HG03045 (cell line): ENCODE results near the gene KCNQ1.

Source experiments
- ATAC-seq: cut with Tn5 transposase; IDR thresholded peaks from one replicate; pipeline ENCODE4 v1.9.1; 2021; ENCODE audit warnings: mild to moderate bottlenecking, moderate library complexity; ENCODE audit not compliant: unreplicated experiment

KCNQ1 gene

DNA sequence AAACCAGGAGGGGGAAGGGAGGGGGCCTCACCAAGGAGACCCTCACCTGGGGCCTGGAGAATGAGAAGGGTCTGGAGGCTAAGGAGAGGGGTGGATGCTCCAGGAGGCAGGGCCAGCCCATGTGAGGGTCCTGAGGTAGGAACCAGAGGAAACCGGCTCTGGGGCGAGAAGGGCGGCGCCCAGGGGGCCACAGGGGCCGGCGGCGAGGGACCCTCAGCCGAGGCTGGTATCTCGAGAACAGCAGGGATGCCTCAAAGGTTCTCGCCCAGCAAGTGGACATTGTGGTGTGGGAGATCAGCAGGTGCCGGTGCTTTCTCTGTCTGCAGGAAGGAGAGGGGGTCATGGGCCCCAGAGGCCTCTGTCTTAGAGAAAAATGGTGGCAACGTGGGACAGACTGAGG is 392.8 kb downstream of the KCNQ1 start:
- ATAC-seq: no peak

DNA sequence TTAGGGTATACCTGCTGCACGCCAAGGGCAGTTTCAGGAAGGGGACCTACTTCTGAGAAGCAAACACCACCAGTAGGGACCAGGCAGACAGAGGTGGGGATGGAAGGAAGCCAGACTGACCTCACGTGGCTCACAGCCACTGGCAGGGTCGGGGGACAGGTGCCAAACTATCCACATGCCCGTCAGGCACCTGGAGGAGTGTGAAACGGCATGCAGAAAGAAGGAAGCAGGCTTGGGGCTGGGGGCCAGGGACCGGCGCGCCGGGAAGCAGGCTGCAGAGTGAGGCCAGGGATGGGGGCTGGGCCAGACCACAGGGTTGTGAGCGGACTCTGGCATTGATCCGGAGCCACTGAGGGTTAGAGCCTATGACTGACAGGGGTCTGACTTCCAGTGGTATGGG is 393.3 kb downstream of the KCNQ1 start:
- ATAC-seq: no peak

DNA sequence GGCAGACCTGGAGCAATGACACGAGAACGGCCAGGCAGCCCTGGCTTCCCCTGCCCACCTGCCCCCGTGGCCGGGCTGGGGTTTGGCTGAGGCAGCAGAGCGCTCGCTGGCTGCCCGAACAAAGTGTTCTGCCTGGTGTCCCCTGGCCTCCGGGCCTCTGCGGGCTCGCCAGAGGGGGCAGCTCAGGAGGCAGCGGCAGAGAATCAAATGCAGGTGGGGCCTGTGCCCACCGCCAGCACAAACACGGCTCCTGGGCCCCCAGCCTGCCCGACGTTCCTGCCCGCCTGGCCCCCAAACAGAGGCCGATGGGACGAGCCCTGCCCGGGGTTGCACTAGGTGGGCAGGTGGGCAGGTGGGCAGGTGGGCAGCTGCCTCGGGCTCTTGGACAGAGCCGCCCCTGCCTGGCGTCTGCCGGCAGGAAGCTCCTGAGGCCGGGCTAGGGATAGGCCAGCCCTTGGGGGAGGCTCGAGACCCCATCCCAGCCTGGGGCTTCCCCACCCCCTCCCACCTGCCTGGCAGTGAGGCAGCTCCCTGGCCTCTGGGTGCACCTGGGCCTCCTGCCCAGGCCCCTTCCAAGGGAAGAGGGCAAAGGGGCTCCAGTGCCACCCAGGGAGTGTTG is 394.0 kb downstream of the KCNQ1 start:
- ATAC-seq: no peak

DNA sequence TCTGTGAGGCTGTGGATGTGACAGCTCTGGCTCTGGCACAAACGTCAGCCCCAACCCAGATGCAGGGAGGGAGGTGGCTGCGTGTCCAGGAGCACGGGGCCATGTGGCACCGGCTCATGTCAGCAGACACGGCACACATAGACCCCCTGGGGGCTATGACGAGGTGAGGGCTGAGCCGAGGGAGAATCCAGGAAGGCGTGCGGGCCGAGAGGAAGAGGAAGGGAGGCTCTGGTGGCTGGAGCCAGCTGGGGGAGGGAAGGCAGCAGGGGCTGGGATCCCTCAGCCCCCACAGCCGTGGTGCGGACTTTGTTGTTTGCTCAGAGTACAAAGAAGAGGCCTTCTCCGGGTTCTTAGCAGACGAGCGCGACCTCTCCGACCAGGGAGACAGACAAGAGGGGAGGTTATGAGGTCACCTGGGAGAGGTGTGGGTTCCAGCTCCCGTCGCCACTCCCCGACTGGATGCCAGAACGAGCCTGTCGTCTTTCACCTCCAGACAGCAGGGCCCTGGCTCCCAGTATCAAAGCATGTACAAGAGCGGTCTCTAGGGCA is 394.7 kb downstream of the KCNQ1 start:
- no peak for ATAC-seq

DNA sequence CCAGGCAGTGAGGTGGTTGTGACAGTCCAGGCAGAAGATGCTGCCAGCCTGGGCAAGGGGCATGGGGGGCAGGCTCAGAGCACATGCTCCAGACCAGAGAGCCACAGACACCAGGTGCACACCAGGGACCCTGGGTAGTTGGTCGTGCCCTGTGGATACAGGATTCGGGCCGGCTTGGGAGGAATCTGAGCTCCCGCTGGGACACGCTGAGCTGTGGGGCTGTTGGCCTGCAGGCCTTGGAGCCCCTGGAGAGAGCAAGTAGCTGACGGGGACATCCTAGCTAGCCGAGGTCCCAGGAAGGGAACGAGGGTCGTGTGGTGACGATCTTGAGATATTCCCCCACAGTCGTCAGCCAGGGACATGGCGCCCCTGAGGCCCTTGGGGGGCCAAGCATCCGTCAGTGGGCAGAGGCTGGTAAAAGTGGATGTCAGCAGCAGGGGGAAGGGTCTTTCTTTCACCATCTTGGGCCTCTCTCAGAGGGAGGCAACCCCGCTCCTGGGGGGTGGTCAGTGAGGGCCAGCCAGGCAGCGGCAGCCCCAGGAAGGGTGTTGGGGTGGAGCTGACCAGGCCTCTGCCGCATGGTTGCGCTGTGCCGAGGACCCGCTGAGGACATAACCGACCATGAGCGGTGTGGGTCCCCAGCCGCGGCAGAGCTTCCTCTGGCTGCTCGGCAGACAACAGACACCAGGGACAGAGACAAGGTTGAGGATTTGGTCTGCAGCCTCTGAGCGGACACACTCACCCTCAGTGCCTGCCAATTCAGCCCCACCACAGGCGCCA is 396.8 kb downstream of the KCNQ1 start:
- ATAC-seq: no peak

DNA sequence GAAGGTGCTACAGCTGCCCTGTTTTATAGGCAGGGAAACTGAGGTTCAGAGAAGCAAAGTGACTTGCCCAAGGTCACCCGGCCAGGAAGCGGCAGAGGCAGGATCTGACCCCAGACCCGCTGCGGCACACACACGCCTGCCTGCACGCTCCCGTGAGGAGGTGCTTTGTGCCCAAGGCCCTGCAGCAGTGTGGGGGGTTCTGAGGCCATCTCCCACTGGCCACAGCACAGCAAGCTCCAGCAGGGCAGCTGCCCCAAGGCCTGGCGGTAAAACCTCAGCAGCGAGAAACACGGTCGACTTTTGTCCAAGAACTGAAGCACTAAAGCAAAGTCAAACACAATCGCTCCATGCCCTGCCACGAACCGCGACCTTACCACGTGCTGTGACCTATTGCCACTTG is 398.1 kb downstream of the KCNQ1 start:
- ATAC-seq: no peak

DNA sequence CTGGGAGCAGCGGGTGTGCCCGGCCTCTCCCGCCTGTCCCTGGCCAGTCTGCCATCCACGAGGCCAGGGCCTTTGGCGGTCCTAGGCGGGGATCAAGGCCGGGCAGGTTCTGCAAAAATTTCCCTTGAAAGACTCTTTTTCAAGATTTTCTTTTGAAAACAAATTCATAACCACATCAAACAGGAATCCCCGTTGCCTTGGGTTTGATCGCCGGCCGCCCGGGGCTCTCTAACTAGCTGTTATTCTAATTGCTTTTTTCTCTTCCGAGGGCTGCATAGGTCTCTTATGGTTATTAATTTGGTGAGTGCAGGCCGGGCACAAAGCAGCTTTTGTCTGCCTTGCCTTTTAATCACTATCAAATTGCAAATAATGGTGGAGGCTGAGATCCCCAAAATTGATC is 398.7 kb downstream of the KCNQ1 start:
- no peak for ATAC-seq

DNA sequence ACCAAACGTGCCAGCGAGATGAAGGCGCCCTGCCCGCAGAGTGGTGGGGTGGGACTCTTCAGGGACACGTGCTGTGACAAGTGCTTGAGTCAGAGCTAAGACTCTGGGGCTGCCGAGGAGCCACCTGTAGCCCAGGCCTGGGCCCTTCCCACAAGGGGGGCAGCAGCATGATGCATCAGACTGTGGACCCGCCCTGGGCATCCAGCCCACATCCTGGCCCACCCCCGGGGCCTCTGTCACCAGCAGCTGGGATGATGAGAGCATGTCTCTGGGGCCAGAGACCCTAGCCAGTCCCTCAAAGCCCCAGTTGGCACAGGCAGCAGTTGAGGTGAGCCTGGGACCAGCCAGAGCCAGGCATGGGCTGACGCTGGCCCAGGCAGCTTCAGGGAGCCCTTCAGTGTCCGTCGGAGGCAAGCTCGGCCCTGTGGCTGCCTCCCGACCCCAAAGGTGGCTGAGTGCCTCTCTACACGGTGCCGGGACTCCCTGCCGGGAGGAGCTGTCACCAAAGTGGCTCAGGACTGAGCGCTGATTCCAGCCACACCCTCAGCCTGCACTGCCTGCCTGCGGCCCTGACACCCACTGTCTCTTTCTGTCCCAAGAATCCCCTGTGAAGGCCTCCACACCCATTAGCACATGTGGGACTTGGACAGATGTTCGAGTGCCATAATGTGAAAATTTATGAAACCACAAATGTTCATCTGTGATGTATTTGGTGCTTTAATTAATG is 399.5 kb downstream of the KCNQ1 start:
- ATAC-seq: no peak

DNA sequence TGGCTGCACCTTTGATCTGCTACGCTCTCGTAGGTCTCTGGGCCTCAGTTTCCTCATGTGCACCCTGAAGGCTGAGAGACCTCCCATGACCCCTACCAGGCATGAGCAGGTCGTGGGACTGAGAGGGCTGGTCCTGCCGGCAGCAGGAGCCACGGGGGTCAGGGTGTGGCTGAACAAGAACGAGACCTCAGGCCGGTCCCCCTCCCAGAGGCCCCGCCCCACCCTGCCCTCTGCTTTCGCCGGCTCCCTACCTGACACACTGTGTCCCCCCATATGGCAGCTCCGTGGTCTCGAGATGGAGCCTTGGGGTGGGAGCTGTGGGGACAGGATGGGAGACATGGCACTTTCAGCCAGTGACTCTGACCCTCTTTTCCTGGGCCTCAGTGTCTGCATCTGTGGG is 400.2 kb downstream of the KCNQ1 start:
- no peak for ATAC-seq

DNA sequence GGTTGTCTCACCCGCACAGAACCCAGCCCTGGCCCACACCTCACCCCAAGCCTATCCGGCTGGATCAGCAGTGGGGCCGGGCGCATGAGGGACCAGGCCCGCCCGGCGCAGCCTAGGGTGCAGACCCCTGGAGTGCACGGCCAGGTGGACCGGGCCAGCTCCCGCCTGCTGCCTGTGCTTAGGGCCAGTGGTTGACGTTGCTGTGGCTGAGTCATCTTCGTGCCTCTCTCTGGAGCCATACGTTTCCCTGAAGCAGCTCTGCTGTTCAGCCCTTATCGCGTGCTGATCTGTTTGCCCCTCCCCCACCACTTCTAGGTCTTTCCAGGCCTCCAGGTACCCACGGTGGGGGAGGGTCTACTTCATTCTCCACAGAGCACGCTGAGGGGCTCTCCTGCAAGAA is 401.2 kb downstream of the KCNQ1 start:
- ATAC-seq: no peak

DNA sequence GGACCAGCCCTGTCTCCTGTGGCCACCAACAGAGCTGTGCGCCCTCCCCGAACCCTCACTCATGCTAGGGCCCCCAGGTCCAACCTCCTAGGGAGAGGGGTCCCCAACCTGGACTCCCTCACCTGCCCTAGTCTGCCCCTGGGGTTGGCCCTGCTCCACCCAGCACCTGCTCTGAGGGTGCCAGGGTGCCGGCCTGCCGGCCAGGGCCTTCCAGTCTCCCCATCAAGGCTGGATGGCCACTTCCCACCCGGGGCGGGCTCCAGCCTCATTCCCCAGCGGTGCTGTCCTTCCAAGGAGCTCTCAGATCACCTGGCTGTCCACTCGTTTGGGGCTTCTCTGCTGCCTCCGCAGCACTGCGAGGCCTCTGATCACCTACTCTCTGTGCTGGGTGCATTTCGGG is 401.7 kb downstream of the KCNQ1 start:
- ATAC-seq: no peak

DNA sequence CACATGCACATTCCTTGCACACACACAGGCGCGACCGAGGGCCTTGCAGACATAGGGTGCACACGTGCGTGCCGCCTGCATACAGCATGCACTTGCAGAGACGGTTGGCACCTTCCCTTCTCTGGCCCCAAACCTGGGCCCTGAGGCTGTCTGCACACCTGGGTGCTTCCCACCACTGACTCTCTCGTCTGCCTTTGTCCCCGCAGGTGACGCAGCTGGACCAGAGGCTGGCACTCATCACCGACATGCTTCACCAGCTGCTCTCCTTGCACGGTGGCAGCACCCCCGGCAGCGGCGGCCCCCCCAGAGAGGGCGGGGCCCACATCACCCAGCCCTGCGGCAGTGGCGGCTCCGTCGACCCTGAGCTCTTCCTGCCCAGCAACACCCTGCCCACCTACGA is 402.8 kb downstream of the KCNQ1 start:
- ATAC-seq: no peak

DNA sequence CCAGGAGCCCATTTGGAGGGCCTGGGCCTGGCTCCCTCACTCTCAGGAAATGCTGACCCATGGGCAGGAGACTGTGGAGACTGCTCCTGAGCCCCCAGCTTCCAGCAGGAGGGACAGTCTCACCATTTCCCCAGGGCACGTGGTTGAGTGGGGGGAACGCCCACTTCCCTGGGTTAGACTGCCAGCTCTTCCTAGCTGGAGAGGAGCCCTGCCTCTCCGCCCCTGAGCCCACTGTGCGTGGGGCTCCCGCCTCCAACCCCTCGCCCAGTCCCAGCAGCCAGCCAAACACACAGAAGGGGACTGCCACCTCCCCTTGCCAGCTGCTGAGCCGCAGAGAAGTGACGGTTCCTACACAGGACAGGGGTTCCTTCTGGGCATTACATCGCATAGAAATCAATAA is 403.7 kb downstream of the KCNQ1 start:
- no peak for ATAC-seq

DNA sequence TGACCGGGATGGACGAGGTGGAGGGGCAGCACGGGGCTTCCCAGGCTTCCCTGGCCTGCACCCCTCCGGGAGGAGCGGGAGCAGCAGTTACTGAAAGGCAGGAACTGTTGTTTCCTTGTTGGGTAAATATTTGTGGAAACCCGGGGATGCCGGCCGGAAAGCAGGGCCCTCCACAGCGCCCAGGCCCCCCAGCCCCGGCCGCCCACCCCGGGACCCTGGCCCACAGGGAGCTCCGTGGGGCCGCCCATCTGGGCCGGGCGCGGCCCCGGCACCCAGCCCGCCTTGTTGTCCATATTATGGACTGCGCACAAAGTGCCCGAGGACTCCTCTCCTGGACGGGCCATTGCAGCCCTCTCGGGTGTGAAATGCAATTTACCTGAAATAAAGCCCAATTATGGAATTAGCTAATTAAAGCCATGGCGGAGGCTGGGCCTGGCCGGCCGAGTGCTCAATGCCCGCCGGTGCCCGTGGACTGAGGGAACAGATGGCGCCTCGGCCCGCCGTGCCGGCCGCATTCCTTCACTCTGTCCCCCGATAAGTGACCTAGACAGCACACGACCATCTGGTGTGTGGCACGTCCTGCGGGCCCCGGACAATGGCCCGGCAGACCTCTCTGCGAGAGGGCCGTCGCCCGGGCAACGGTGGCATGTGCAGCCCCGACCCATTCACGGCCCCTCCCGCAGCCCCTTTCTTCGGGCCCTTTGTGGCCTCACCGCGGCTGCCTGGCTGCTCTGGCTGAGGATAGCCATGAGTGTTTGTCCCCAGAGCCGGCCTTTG is 405.4 kb downstream of the KCNQ1 start:
- ATAC-seq: no peak

DNA sequence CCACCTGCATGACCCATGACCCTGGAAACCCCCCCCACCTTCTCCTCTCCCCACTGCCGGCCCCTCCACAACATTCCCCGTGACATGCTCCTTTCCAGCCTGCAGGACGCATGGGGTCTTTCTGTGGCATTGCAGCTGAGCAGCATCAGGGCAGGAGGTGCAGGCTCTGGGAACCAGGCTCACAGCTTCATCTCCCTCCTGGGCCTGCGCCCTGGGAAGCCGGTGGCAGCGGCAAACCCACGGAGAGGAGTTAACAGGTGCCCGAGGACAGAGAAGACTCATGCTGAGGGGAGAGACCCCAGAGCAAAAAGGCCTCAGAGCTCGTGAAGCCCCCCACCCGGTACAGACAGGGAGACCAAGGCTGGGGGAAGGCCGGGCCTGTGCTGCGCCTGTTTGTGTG is 408.6 kb downstream of the KCNQ1 start:
- ATAC-seq: no peak

DNA sequence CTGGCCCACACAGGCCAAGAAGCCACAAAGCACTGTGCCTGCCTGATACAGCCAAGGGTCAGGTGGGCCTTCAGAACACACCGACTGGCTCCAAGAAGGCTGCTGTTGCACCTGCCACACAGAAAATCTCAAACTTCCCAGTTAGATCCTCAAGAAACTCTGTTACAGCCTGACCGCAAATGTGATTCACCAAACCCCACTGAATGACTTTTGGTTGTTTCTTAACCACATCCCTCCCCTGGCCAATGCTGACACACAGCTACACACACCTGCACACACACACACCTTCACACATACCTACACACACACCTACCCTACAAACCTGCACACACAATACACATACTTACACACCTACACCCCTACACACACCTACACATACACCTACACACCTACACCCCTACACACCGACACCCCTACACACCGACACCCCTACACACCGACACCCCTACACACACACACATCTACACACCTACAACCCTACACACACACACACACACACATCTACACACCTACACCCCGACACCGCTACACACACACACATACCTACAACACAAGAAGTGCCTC is 409.3 kb downstream of the KCNQ1 start:
- ATAC-seq: no peak

DNA sequence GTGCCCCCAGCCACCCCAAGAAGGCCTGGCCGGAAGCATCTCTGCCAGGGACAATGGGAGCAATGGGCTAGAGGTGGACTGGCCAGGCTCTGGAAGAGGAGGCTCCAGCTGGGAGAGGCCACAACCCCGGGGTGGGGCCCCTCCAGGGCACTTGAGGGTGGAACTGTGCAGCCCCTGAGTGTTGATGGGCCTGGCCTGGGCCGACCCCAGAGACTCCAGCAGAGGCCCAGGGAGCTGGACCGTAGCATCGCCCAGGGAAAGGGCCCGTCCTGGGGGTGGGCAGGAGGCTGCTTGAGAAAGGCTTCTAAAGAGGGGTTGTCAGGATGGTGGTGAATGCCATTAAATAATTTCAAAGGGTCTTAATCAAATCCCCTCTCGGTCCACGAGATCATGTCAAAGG is 410.4 kb downstream of the KCNQ1 start:
- ATAC-seq: no peak

DNA sequence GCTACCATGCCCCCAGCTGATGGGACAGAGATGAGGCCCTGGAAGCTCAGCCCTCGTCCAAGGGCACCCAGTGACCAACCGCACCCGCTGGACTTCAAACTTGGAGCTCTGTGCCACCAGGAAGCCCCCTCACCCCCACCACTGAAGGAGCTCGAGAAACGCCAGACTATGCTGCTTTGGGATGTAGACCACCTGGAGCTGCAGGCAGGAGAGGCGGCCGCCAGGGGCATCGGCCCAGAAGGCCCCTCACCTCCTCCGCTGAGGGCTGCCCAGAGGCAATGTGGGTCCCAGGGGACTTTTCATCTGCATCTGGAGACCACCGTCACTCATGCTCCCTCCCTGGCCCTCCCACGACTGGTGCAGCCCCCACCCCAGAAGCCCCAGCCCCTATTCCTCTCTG is 412.5 kb downstream of the KCNQ1 start:
- no peak for ATAC-seq

DNA sequence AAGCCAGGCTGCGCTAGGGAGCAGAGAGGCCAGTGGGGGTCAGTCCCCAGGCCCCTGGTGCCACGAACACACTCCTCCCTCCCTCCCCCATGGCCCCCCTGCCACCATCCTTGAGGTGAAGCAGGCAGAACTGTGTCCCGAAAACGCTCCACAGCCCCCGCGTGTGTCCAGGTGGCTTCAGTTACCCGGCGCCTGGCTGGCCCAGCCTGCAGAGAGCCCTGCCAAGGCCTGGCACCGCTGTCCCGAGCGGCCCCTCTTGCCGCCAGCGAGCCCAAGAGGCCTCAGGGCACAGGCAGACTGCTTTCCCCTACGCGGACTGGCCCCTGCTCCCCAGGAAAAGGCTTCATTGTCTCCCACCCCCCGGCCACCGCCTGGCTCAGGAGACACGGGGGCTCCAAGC is 413.1 kb downstream of the KCNQ1 start:
- ATAC-seq: no peak

DNA sequence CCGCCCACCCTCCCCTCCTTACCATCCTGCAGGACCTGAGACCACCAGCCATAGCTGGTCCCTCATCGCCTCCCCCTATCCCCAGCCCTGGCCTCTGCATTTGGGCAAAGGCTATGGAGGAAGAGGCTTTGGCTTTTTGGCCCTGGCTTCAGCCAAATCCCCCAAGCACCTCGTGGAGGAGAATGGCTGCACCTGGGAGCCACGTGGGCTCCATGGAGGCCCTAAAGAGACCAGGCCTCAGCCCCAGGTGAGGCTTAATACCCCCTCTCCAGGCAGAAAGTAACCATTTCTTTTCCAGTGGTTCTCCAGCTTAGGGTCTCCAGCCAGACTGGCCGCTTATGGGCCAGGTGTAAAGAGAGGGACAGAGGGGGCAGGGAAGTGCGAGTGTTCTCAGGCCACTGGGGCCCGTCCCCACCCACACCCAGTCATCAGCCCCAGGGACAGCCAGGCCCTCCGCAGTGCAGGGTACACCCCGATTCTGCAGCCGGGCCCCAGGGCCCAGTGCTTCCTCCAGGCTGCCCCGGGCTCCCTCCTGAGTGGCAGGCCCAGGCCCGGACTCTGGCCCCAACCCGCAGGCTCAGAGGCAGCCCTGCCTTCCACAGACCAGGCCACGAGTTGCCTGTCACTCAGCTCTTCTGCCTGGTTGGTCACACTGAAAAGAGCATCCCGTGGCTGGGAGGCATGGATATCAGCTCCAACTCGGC is 414.3 kb downstream of the KCNQ1 start:
- no peak for ATAC-seq
